HepG2 (cell line): ENCODE results near the gene MYBPC2. TPM values are rescaled to one million over a fixed set of nuclear protein-coding genes. Genes with fewer than 3 reads are reported as not detected.
A peak's percentile ranks its signal among the peaks of the same experiment; 100 is the strongest.

ENCODE experiments used
- HOXA5 ChIP-seq: sonication (generic); formaldehyde crosslinking; IDR thresholded peaks from 2 replicates; pipeline ENCODE4 v1.4.0; 2020; ENCODE audit warnings: missing genetic modification reagents
- LCORL ChIP-seq, 2 experiments: fragments of 450-650 bp in 1 of 2; sonication (generic) in 1 of 2; formaldehyde crosslinking in 1 of 2; IDR thresholded peaks; 2 replicates each; pipeline versions ENCODE4 v1.5.0 to v1.6.1; 2017 to 2020; ENCODE audit warnings: antibody characterized with exemption in 1 of 2, missing genetic modification reagents in 1 of 2
- MTA3 ChIP-seq: sonication (generic); formaldehyde crosslinking; IDR thresholded peaks from 2 replicates; pipeline ENCODE4 v1.4.0; 2020; ENCODE audit warnings: missing genetic modification reagents
- NFKBIZ ChIP-seq: IDR thresholded peaks from 2 replicates; pipeline ENCODE4 v1.6.1; 2018; ENCODE audit warnings: missing genetic modification reagents, missing compliant biosample characterization
- PAX8 ChIP-seq: sonication (generic); formaldehyde crosslinking; IDR thresholded peaks from 2 replicates; pipeline ENCODE4 v1.8.0; 2022; ENCODE audit warnings: mild to moderate bottlenecking, missing genetic modification reagents, borderline replicate concordance
- PHF20 ChIP-seq: sonication (generic); formaldehyde crosslinking; IDR thresholded peaks from 2 replicates; pipeline ENCODE4 v1.5.0; 2020; ENCODE audit warnings: mild to moderate bottlenecking, missing genetic modification reagents
- PHF8 ChIP-seq: sonication (generic); formaldehyde crosslinking; IDR thresholded peaks from 2 replicates; pipeline ENCODE4 v1.5.0; 2020; ENCODE audit warnings: missing genetic modification reagents
- RBFOX2 ChIP-seq: fragments of 200-400 bp; formaldehyde crosslinking; IDR thresholded peaks from 2 replicates; pipeline ENCODE4 v1.6.1; 2017; ENCODE audit warnings: low read depth, mild to moderate bottlenecking, low read length
- RBM39 ChIP-seq: fragments of 200-400 bp; formaldehyde crosslinking; IDR thresholded peaks from one replicate; pipeline ENCODE4 v1.6.1; 2018; ENCODE audit warnings: antibody characterized with exemption, mild to moderate bottlenecking, low read depth, low read length; ENCODE audit not compliant: poor library complexity, severe bottlenecking
- RCOR2 ChIP-seq: IDR thresholded peaks from 2 replicates; pipeline ENCODE4 v1.6.1; 2016; ENCODE audit warnings: missing biosample characterization, missing genetic modification reagents
- SMAD1 ChIP-seq: sonication (generic); formaldehyde crosslinking; IDR thresholded peaks from 2 replicates; pipeline ENCODE4 v1.4.0; 2020; ENCODE audit warnings: missing genetic modification reagents, low read depth, mild to moderate bottlenecking, borderline replicate concordance
- SMAD3 ChIP-seq: sonication (generic); formaldehyde crosslinking; IDR thresholded peaks from 2 replicates; pipeline ENCODE4 v1.4.0; 2020; ENCODE audit warnings: missing genetic modification reagents
- SP1 ChIP-seq, 2 experiments: fragments of 450-650 bp in 1 of 2; sonication (generic) in 1 of 2; formaldehyde crosslinking in 1 of 2; IDR thresholded peaks; 2 replicates each; pipeline versions ENCODE4 v1.4.0 to v1.6.1; 2016 to 2020; ENCODE audit warnings: missing genetic modification reagents in 1 of 2
- ZNF44 ChIP-seq: sonication (generic); formaldehyde crosslinking; IDR thresholded peaks from 2 replicates; pipeline ENCODE4 v1.5.1; 2020; ENCODE audit warnings: mild to moderate bottlenecking, missing genetic modification reagents
- ZNF552 ChIP-seq: sonication (generic); formaldehyde crosslinking; IDR thresholded peaks from 2 replicates; pipeline ENCODE4 v1.9.0; 2022; ENCODE audit warnings: missing genetic modification reagents, mild to moderate bottlenecking, borderline replicate concordance
- ZNF747 ChIP-seq: sonication (generic); formaldehyde crosslinking; IDR thresholded peaks from 2 replicates; pipeline ENCODE4 v1.8.1; 2023; ENCODE audit warnings: missing genetic modification reagents, mild to moderate bottlenecking, borderline replicate concordance
- ZNF879 ChIP-seq: sonication (generic); formaldehyde crosslinking; IDR thresholded peaks from 2 replicates; pipeline ENCODE4 v1.8.1; 2023; ENCODE audit warnings: missing genetic modification reagents
- polyA plus RNA-seq, 8 experiments: library from polyadenylated mRNA; depleted of rRNA in 3 of 8; stranded (reverse) in 7 of 8; unstranded in 1 of 8; fragments of >200 nt; fragmentation: Illumina TruSeq in 4 of 8; extraction: Trizol in 4 of 8; gene quantifications; 2 replicates each; pipeline versions ENCODE4 v1.2.1 to v1.2.3, GENCODE V29; 2011 to 2016; ENCODE audit warnings: low read depth in 4 of 8, missing spikeins in 1 of 8, mixed read lengths in 1 of 8; ENCODE audit not compliant: insufficient read depth in 1 of 8
- total RNA-seq, 5 experiments: library from RNA; depleted of rRNA; stranded (reverse); fragments of >200 nt; fragmentation: Illumina TruSeq; extraction: Trizol; gene quantifications; 2 replicates each; pipeline ENCODE4 v1.2.3, GENCODE V29; 2016; ENCODE audit warnings: low read depth in 1 of 5
- TF ChIP-seq, protein P1 (sequence below): sonication (generic); formaldehyde crosslinking; conservative IDR thresholded peaks from 2 replicates; pipeline ENCODE4 v1.8.0; 2022; ENCODE audit warnings: missing genetic modification reagents
- TF ChIP-seq, protein P2 (sequence below): sonication (generic); formaldehyde crosslinking; IDR thresholded peaks from 2 replicates; pipeline ENCODE4 v1.5.0; 2020; ENCODE audit warnings: missing genetic modification reagents
- TF ChIP-seq, protein P3 (sequence below): sonication (generic); formaldehyde crosslinking; IDR thresholded peaks from 2 replicates; pipeline ENCODE4 v1.8.1; 2023; ENCODE audit warnings: missing genetic modification reagents, inconsistent platforms, borderline replicate concordance
- TF ChIP-seq, protein P4 (sequence below): sonication (generic); formaldehyde crosslinking; IDR thresholded peaks from 2 replicates; pipeline ENCODE4 v1.5.0; 2020; ENCODE audit warnings: mild to moderate bottlenecking, missing genetic modification reagents, borderline replicate concordance

MYBPC2 gene
- total and polyA plus RNA-seq, 2 of the 13 experiments (the other 11 are each of a cell fraction or from before 2014, with no cell fraction given) = not detected

DNA sequence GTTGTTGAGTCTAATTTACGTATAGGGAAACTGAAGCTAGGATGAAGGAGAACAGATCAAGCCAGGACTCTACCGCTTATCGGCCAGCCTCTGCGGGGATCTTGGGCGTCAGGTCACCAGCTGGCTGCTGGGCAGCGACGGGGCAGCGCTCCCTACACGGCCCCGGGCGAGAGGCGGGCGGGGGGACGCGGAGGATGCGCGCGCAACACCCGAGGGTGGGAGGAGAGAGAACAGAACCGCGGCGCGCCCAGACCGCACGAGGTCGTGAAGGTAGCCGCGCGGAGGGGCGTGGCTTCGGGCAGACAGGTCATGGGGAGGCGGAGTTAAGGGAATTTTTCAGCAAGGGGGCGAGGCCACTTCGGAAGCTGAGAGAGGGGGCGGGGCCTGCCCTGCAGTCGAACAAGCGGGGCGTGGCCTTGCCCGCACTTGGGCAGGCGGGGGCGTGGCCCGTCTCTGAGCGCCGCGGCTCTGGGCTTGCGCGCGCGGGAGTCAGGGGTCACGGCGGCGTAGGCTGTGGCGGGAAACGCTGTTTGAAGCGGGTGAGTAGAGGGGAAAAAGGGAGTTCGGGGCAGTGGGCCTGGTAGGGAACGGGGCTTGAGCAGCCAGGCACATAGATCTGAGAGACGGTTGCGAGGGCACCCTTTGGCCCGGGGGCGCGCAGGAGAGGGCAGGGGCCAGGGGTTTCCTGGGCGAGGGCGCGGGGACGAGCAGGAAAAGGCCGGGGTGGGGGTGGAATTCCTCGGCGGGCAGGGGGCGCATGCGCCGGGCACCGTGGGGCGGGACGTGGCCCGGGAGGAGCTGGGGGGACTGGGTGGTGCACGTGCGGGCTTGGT, 48.6 kb upstream of the MYBPC2 start, which contains the start of gene POLD1 (continued):
- TF ChIP-seq, protein P1, sequence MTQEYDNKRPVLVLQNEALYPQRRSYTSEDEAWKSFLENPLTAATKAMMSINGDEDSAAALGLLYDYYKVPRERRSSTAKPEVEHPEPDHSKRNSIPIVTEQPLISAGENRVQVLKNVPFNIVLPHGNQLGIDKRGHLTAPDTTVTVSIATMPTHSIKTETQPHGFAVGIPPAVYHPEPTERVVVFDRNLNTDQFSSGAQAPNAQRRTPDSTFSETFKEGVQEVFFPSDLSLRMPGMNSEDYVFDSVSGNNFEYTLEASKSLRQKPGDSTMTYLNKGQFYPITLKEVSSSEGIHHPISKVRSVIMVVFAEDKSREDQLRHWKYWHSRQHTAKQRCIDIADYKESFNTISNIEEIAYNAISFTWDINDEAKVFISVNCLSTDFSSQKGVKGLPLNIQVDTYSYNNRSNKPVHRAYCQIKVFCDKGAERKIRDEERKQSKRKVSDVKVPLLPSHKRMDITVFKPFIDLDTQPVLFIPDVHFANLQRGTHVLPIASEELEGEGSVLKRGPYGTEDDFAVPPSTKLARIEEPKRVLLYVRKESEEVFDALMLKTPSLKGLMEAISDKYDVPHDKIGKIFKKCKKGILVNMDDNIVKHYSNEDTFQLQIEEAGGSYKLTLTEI (CRISPR knock-in tag) = no peak
- TF ChIP-seq NFKBIZ (CRISPR knock-in tag) (no peak), HOXA5 (CRISPR knock-in tag) (peak; percentile 75; the same call in 1 of the 2 replicates), LCORL (IDR thresholded peaks at IDR 0.05) (no peak), LCORL (CRISPR knock-in tag; IDR thresholded peaks at IDR 0.05) (peak; percentile 40; the same call in 1 of the 2 replicates), RBFOX2 (peak; percentile 79), RCOR2 (CRISPR knock-in tag) (no peak), PAX8 (CRISPR knock-in tag) (no peak), PHF8 (CRISPR knock-in tag) (peak; percentile 78), ZNF44 (peak; percentile 92), SP1 (IDR thresholded peaks at IDR 0.05) (no peak), SP1 (CRISPR knock-in tag; IDR thresholded peaks at IDR 0.05) (peak; percentile 88; the same call in 1 of the 2 replicates), RBM39 (peak; percentile 40), SMAD3 (CRISPR knock-in tag) (no peak), MTA3 (CRISPR knock-in tag) (no peak), ZNF552 (no peak; the same call in 1 of the 2 replicates), PHF20 (peak; percentile 50; the same call in 1 of the 2 replicates), ZNF747 (0 out of 2 replicates have a peak, but pooled peaks have one; percentile 27), SMAD1 (CRISPR knock-in tag) (no peak), ZNF879 (no peak)
- TF ChIP-seq, protein P2, sequence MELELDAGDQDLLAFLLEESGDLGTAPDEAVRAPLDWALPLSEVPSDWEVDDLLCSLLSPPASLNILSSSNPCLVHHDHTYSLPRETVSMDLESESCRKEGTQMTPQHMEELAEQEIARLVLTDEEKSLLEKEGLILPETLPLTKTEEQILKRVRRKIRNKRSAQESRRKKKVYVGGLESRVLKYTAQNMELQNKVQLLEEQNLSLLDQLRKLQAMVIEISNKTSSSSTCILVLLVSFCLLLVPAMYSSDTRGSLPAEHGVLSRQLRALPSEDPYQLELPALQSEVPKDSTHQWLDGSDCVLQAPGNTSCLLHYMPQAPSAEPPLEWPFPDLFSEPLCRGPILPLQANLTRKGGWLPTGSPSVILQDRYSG (CRISPR knock-in tag) = 0 out of 2 replicates have a peak, but pooled peaks have one; percentile 66
- TF ChIP-seq, protein P3, sequence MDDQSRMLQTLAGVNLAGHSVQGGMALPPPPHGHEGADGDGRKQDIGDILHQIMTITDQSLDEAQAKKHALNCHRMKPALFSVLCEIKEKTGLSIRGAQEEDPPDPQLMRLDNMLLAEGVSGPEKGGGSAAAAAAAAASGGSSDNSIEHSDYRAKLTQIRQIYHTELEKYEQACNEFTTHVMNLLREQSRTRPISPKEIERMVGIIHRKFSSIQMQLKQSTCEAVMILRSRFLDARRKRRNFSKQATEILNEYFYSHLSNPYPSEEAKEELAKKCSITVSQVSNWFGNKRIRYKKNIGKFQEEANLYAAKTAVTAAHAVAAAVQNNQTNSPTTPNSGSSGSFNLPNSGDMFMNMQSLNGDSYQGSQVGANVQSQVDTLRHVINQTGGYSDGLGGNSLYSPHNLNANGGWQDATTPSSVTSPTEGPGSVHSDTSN (CRISPR knock-in tag) = 0 out of 2 replicates have a peak, but pooled peaks have one; percentile 49
- TF ChIP-seq, protein P4, sequence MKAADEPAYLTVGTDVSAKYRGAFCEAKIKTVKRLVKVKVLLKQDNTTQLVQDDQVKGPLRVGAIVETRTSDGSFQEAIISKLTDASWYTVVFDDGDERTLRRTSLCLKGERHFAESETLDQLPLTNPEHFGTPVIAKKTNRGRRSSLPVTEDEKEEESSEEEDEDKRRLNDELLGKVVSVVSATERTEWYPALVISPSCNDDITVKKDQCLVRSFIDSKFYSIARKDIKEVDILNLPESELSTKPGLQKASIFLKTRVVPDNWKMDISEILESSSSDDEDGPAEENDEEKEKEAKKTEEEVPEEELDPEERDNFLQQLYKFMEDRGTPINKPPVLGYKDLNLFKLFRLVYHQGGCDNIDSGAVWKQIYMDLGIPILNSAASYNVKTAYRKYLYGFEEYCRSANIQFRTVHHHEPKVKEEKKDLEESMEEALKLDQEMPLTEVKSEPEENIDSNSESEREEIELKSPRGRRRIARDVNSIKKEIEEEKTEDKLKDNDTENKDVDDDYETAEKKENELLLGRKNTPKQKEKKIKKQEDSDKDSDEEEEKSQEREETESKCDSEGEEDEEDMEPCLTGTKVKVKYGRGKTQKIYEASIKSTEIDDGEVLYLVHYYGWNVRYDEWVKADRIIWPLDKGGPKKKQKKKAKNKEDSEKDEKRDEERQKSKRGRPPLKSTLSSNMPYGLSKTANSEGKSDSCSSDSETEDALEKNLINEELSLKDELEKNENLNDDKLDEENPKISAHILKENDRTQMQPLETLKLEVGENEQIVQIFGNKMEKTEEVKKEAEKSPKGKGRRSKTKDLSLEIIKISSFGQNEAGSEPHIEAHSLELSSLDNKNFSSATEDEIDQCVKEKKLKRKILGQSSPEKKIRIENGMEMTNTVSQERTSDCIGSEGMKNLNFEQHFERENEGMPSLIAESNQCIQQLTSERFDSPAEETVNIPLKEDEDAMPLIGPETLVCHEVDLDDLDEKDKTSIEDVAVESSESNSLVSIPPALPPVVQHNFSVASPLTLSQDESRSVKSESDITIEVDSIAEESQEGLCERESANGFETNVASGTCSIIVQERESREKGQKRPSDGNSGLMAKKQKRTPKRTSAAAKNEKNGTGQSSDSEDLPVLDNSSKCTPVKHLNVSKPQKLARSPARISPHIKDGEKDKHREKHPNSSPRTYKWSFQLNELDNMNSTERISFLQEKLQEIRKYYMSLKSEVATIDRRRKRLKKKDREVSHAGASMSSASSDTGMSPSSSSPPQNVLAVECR (CRISPR knock-in tag) = peak; percentile 87
